Testis (tissue), 2 donors: Measurements from ENCODE around the gene PPP2R2C.

Experiments used
- POLR2A ChIP-seq: fragments of 450-650 bp; IDR thresholded peaks from one replicate; pipeline ENCODE4 v1.6.1; 2017; ENCODE audit warnings: antibody characterized with exemption, mild to moderate bottlenecking, moderate library complexity
- TF ChIP-seq, protein P1 (sequence below), 3 experiments: fragments of 450-650 bp in 2 of 3; fragments of 200-600 bp in 1 of 3; sonication (generic) in 1 of 3; IDR thresholded peaks; one replicate each; pipeline ENCODE4 v1.5.1; 2016 to 2019; ENCODE audit warnings: antibody characterized with exemption in 3 of 3, mild to moderate bottlenecking in 2 of 3, moderate library complexity in 1 of 3

DNA sequence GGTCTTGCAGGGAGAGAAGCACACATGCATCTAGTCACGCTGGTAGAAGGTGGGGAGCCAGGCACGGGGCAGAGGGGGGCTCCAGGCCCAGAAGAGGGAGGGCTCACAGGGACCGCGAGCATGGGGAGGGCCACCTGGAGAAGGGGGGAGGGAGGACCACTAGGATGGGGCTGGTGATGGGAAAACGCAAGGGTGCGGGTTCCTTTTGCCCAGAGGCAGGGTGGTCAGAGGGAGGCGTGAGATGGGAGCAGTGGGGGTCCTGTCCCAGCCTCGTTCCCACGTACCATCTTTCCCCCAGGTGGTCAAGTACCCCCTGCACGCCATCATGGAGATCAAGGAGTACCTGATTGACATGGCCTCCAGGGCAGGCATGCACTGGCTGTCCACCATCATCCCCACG, 172.1 kb downstream of the PPP2R2C start:
- TF ChIP-seq, protein P1, sequence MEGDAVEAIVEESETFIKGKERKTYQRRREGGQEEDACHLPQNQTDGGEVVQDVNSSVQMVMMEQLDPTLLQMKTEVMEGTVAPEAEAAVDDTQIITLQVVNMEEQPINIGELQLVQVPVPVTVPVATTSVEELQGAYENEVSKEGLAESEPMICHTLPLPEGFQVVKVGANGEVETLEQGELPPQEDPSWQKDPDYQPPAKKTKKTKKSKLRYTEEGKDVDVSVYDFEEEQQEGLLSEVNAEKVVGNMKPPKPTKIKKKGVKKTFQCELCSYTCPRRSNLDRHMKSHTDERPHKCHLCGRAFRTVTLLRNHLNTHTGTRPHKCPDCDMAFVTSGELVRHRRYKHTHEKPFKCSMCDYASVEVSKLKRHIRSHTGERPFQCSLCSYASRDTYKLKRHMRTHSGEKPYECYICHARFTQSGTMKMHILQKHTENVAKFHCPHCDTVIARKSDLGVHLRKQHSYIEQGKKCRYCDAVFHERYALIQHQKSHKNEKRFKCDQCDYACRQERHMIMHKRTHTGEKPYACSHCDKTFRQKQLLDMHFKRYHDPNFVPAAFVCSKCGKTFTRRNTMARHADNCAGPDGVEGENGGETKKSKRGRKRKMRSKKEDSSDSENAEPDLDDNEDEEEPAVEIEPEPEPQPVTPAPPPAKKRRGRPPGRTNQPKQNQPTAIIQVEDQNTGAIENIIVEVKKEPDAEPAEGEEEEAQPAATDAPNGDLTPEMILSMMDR (IDR thresholded peaks at IDR 0.05): no peak
- no peak for TF ChIP-seq POLR2A
